ENCODE data around the gene FKBP1B.

- TF ChIP-seq CTCF (IDR thresholded peaks at IDR 0.05; ENCODE audit: low read length) (no peak), EZH2 (IDR thresholded peaks at IDR 0.05; ENCODE audit: borderline replicate concordance, low read length) (no peak)
Observed at GRCh38 chr2:24085200-24085489, 35.6 kb downstream of the FKBP1B start.

All from OCI-LY1 (cell line).